ENCODE results near the gene SOCS2. TPM values are rescaled to one million over a fixed set of nuclear protein-coding genes. Genes with fewer than 3 reads are reported as not detected.

Gene SOCS2
- total and polyA plus RNA-seq, 10 of the 15 experiments (the other 5 are each of a cell fraction or from before 2014, with no cell fraction given) = 2.6 to 12.0 (median 7.2) TPM

DNA sequence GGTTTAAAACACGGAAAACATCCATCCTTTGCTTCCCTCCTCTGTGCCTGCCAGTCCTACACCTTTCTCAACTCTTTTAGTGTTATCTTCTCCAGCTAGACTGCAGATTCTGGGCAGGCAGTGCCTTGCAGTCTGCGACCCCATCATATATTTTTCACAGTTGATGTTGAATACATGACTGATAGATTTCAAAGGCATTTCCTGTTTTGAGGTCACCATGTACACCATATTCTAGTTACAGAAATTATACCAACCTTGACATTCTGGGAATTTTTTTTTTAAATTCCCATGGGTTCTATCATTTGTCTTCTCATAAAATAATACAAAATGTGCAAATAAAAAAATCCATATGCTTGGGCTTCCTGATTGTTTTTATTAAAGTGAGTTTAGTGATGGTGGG, 16.6 kb downstream of the SOCS2 start (continued):
- TF ChIP-seq REST (IDR thresholded peaks at IDR 0.05; ENCODE audit: low read depth, low read length) (no peak), MYC (IDR thresholded peaks at IDR 0.05; ENCODE audit: insufficient read depth, insufficient read length, insufficient replicate concordance, low read length, severe bottlenecking) (no peak)

DNA sequence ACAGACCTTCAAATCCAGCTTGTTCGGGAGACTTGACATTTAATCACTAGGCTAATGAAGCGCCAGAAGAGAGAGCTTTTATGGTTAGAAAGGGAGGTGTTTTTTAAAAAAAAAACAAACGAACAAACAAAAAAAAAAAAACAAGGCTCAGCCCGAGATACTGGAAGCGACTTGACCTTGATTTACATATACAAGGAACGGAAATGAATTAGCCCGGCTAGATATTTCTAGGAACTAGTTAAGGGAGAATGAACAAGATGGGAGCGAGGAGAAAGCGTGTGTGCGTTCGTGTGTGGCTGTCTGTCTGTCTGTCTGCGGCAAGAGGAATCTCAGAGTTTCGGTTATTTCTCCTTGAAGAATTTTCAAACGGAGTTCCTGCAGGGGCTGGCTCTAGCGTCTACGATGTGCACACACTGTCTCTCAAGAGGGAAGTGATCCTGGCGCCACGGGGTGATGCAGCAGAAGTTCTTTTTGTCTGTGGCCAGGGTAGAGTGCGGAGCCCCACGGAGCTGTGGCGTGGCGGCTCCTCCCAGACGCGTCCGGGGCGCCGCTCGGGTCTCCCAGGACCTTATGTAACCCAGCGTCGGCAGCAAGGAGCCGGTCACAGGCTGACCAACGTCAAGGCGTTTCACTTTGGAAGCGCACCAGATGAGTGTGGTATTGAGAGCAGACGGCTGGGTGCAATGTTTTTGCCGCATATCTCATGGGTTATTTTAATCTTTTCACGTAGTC, 18.8 kb downstream of the SOCS2 start:
- ChIA-PET CTCF (interaction anchor here (0.7 to 1.6 kb wide), 7 partner anchors 24 to 796 kb away, joined by 3 to 5 read pairs (median 3); no protein-coding TSS in a partner anchor), POLR2A (interaction anchor here (0.6 to 0.7 kb wide), 3 partner anchors 342 to 1944 kb away, joined by 3 to 7 read pairs (median 5); no protein-coding TSS in a partner anchor), SMC1A (ENCODE audit: uncharacterized antibody, unreplicated experiment) (interaction anchor here (0.6 to 1.1 kb wide), 5 partner anchors 9 to 388 kb away, joined by 3 to 7 read pairs (median 3); no protein-coding TSS in a partner anchor), RAD21 (ENCODE audit: unreplicated experiment) (interaction anchor here (1.0 to 1.2 kb wide), 2 partner anchors 18 to 22 kb away, joined by 3 read pairs; partner anchors contain the start of gene SOCS2)
- no TSS peak for BruUV-seq (replicated peaks)
- Histone ChIP-seq H3K27ac (ENCODE audit: control insufficient read depth, insufficient read depth) (no peak overlapping the region), H3K4me1 (ENCODE audit: control insufficient read depth, insufficient read depth, low read length) (peaks cover 5% of the 10 kb centered on the region; the same call in 1 of the 2 replicates), H3K9ac (ENCODE audit: control insufficient read depth, insufficient read depth, low read length) (peak overlapping the region; percentile 45), H3K36me3 (ENCODE audit: control insufficient read depth in 2 of 2, insufficient read depth in 2 of 2, low read length in 1 of 2) (no peaks in the 10 kb centered on the region), H3K4me2 (ENCODE audit: control insufficient read depth, insufficient read depth) (peak overlapping the region; percentile 98), H3K27me3 (replicated peaks in 1 of 2; ENCODE audit: control insufficient read depth in 2 of 2, insufficient read depth in 2 of 2, low read length in 1 of 2) (no peaks in the 10 kb centered on the region; a peak in 1 of 4 replicates), H3K79me2 (ENCODE audit: control insufficient read depth, insufficient read depth, low read length) (no peaks in the 10 kb centered on the region), H3K9me3 (replicated peaks; ENCODE audit: control insufficient read depth, insufficient read depth, low read length) (no peaks in the 10 kb centered on the region), H3K4me3 (peak overlapping the region; percentile 68), H2AFZ (ENCODE audit: control insufficient read depth, low read depth, low read length) (peak overlapping the region; percentile 82), H4K20me1 (ENCODE audit: control insufficient read depth, insufficient read depth) (no peaks in the 10 kb centered on the region)
- peak; percentile 31 for FAIRE-seq
- WGBS (ENCODE audit: insufficient coverage, insufficient replicate concordance, low lambda C conversion rate, missing lambda C conversion rate) = 2% methylated on average over 37 of the region's 37 CpGs
- no peak for DNase-seq (ENCODE audit: low read depth, low spot score)
- intact Hi-C loops (cut with micrococcal nuclease; ENCODE audit: unreplicated experiment) (loop anchor here (5.0 kb wide), 1 partner anchor 86 kb away; the partner anchor contains the start of gene CRADD), in situ Hi-C loops (cut with MboI) (no loop called here)
- peak; percentile 95 for ATAC-seq
- TF ChIP-seq CREM (IDR thresholded peaks at IDR 0.05; ENCODE audit: low read depth) (no peak), NFIC (IDR thresholded peaks at IDR 0.05; ENCODE audit: low read depth, low read length) (peak; percentile 14; the same call in 1 of the 2 replicates), EP300 (IDR thresholded peaks at IDR 0.05; ENCODE audit: borderline replicate concordance in 1 of 2, control insufficient read depth in 1 of 2, low read depth in 2 of 2, low read length in 2 of 2) (no peak), IKZF1 (conservative IDR thresholded peaks at IDR 0.05) (peak; percentile 40; the same call in 1 of the 2 replicates), KAT2A (conservative IDR thresholded peaks at IDR 0.05; ENCODE audit: control insufficient read depth, low read depth, low read length) (no peak), ZNF207 (IDR thresholded peaks at IDR 0.05; ENCODE audit: borderline replicate concordance) (no peak), CEBPB (IDR thresholded peaks at IDR 0.05; ENCODE audit: borderline replicate concordance in 1 of 2, low read depth in 2 of 2, low read length in 2 of 2) (no peak), SMC3 (IDR thresholded peaks at IDR 0.05; ENCODE audit: borderline replicate concordance, low read length) (no peak), BMI1 (IDR thresholded peaks at IDR 0.05; ENCODE audit: borderline replicate concordance) (peak; percentile 63; the same call in 1 of the 2 replicates), CBFB (IDR thresholded peaks at IDR 0.05; ENCODE audit: low read depth) (no peak), ZNF217 (IDR thresholded peaks at IDR 0.05) (no peak), NFYB (IDR thresholded peaks at IDR 0.05; ENCODE audit: insufficient read depth, low read depth, low read length) (no peak), ZNF274 (IDR thresholded peaks at IDR 0.05; ENCODE audit: insufficient read depth, insufficient read length) (no peak)
- TF ChIP-seq, protein P1, sequence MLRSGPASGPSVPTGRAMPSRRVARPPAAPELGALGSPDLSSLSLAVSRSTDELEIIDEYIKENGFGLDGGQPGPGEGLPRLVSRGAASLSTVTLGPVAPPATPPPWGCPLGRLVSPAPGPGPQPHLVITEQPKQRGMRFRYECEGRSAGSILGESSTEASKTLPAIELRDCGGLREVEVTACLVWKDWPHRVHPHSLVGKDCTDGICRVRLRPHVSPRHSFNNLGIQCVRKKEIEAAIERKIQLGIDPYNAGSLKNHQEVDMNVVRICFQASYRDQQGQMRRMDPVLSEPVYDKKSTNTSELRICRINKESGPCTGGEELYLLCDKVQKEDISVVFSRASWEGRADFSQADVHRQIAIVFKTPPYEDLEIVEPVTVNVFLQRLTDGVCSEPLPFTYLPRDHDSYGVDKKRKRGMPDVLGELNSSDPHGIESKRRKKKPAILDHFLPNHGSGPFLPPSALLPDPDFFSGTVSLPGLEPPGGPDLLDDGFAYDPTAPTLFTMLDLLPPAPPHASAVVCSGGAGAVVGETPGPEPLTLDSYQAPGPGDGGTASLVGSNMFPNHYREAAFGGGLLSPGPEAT (IDR thresholded peaks at IDR 0.05; ENCODE audit: low read depth) = peak; percentile 37; the same call in 1 of the 2 replicates

Data from GM12878 (cell line).